Hematopoietic multipotent progenitor cell treated with erythropoietin and hydrocortisone succinate and interleukin-3 and kit ligand, for 8 days (in vitro differentiated cells): ENCODE measurements around the gene ZNF225.
"Not testable (repeated sequence)": the region's sequence is repeated elsewhere in the genome, so short reads cannot be mapped to it uniquely, and the experiment has no call there.

Experiments used
- DNase-seq: peaks from one replicate; pipeline ENCODE4 v3.0.0-alpha.2; 2015

The ZNF225 gene

GRCh38 chr19:44113138-44113783, at the start of gene ZNF225:
TSS of gene ZNF225 (plus strand) at chr19:44113399. CDS start at chr19:44115828, 2,429 bp downstream.
- peak; percentile 98 for DNase-seq

- DNase-seq: no peak
Measured at GRCh38 chr19:44066305-44066704, 46.9 kb upstream of the ZNF225 start.

- no peak for DNase-seq
Measured at GRCh38 chr19:44069415-44069814, 43.8 kb upstream of the ZNF225 start.

GRCh38 chr19:44071824-44072542, 41.2 kb upstream of the ZNF225 start, which contains the start of gene ZNF284:
TSS of gene ZNF284 (plus strand) at chr19:44072159. CDS start at chr19:44076390, 4,231 bp downstream.
- peak; percentile 94 for DNase-seq

GRCh38 chr19:44072543-44073401, 40.4 kb upstream of the ZNF225 start:
- no peak for DNase-seq

- DNase-seq: no peak
Measured at GRCh38 chr19:44076325-44076724, 36.9 kb upstream of the ZNF225 start.

- DNase-seq: no peak
Measured at GRCh38 chr19:44092108-44092507, 21.1 kb upstream of the ZNF225 start.

- peak; percentile 95 for DNase-seq
Measured at GRCh38 chr19:44093931-44094765, 19.1 kb upstream of the ZNF225 start, which contains the start of gene ZNF224. TSS of gene ZNF224 (plus strand) at chr19:44094361. CDS start at chr19:44097874, 3,513 bp downstream.

GRCh38 chr19:44107751-44108150, 5.4 kb upstream of the ZNF225 start:
- DNase-seq: no peak

GRCh38 chr19:44109458-44109857, 3.7 kb upstream of the ZNF225 start:
- no peak for DNase-seq

GRCh38 chr19:44111910-44112463, 1.2 kb upstream of the ZNF225 start:
- peak; percentile 93 for DNase-seq

- no peak for DNase-seq
Measured at GRCh38 chr19:44112802-44113137, 429 bp upstream of the ZNF225 start.

- peak; percentile 10 for DNase-seq
Measured at GRCh38 chr19:44113784-44114390, 688 bp downstream of the ZNF225 start.

GRCh38 chr19:44121162-44121561, 8.0 kb downstream of the ZNF225 start:
- not testable (repeated sequence) for DNase-seq

- no peak for DNase-seq
Measured at GRCh38 chr19:44131955-44132354, 18.8 kb downstream of the ZNF225 start.

GRCh38 chr19:44141191-44142058, 28.2 kb downstream of the ZNF225 start, which contains the start of gene ZNF234:
TSS of gene ZNF234 (plus strand) at chr19:44141554. CDS start at chr19:44144633, 3,079 bp downstream.
- peak; percentile 88 for DNase-seq

GRCh38 chr19:44142059-44142433, 28.8 kb downstream of the ZNF225 start:
- peak; percentile 55 for DNase-seq

- DNase-seq: peak; percentile 43
Measured at GRCh38 chr19:44149776-44150175, 36.6 kb downstream of the ZNF225 start.

GRCh38 chr19:44151491-44151890, 38.3 kb downstream of the ZNF225 start:
- DNase-seq: no peak

GRCh38 chr19:44156475-44156874, 43.3 kb downstream of the ZNF225 start:
- DNase-seq: no peak

- DNase-seq: no peak
Measured at GRCh38 chr19:44163789-44164188, 50.6 kb downstream of the ZNF225 start.
